ENCODE results near the gene HS3ST2. TPM values are rescaled to one million over a fixed set of nuclear protein-coding genes. Genes with fewer than 3 reads are reported as not detected.

Gene HS3ST2
- total RNA-seq, 3 donors from 2014 or later, result 0.33 to 9.1 (median 7.3) TPM

- H3K4me1 ChIP-seq, result no peaks in the 10 kb centered on the region
- intact Hi-C loops (cut with DNase I; ENCODE audit: low total_unique reads), result no loop called here
- no peak overlapping the region for H3K4me3 ChIP-seq
- H3K27ac ChIP-seq, result peak overlapping the region in 1 of 2 donors; percentile 19
- DNase-seq (ENCODE audit: low spot score in 2 of 2), result no peak
- no peaks in the 10 kb centered on the region for H3K27me3 ChIP-seq
- H3K36me3 ChIP-seq, result no peaks in the 10 kb centered on the region
- TF ChIP-seq POLR2AphosphoS5 (IDR thresholded peaks at IDR 0.05), result no peak
- TF ChIP-seq, protein P1, sequence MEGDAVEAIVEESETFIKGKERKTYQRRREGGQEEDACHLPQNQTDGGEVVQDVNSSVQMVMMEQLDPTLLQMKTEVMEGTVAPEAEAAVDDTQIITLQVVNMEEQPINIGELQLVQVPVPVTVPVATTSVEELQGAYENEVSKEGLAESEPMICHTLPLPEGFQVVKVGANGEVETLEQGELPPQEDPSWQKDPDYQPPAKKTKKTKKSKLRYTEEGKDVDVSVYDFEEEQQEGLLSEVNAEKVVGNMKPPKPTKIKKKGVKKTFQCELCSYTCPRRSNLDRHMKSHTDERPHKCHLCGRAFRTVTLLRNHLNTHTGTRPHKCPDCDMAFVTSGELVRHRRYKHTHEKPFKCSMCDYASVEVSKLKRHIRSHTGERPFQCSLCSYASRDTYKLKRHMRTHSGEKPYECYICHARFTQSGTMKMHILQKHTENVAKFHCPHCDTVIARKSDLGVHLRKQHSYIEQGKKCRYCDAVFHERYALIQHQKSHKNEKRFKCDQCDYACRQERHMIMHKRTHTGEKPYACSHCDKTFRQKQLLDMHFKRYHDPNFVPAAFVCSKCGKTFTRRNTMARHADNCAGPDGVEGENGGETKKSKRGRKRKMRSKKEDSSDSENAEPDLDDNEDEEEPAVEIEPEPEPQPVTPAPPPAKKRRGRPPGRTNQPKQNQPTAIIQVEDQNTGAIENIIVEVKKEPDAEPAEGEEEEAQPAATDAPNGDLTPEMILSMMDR (IDR thresholded peaks at IDR 0.05), result no peak
- TF ChIP-seq POLR2A (IDR thresholded peaks at IDR 0.05), result no peak
- H3K9me3 ChIP-seq, result no peaks in the 10 kb centered on the region
Observed at GRCh38 chr16:22955461-22956070, 141.6 kb downstream of the HS3ST2 start.

GRCh38 chr16:22961206-22961605, 147.2 kb downstream of the HS3ST2 start:
- TF ChIP-seq POLR2AphosphoS5 (IDR thresholded peaks at IDR 0.05) (no peak), POLR2A (IDR thresholded peaks at IDR 0.05) (no peak)
- TF ChIP-seq, protein P1 (IDR thresholded peaks at IDR 0.05), result no peak
- intact Hi-C loops (cut with DNase I; ENCODE audit: low total_unique reads), result no loop called here
- H3K4me1 ChIP-seq, result no peaks in the 10 kb centered on the region

GRCh38 chr16:22962905-22963304, 148.9 kb downstream of the HS3ST2 start:
- TF ChIP-seq POLR2A (IDR thresholded peaks at IDR 0.05), result no peak
- TF ChIP-seq, protein P1 (IDR thresholded peaks at IDR 0.05), result no peak
- no peaks in the 10 kb centered on the region for H3K9me3 ChIP-seq

More at GRCh38 chr16:22961206-22961605, 147.2 kb downstream of the HS3ST2 start:
- Histone ChIP-seq H3K27me3 (no peaks in the 10 kb centered on the region), H3K36me3 (no peaks in the 10 kb centered on the region), H3K4me3 (no peak overlapping the region), H3K27ac (no peak overlapping the region), H3K9me3 (no peaks in the 10 kb centered on the region)
- DNase-seq (ENCODE audit: low spot score in 2 of 2), result no peak

More at GRCh38 chr16:22962905-22963304, 148.9 kb downstream of the HS3ST2 start:
- DNase-seq (ENCODE audit: low spot score in 2 of 2), result no peak
- Histone ChIP-seq H3K4me1 (no peaks in the 10 kb centered on the region), H3K27me3 (no peaks in the 10 kb centered on the region), H3K27ac (no peak overlapping the region), H3K4me3 (no peak overlapping the region), H3K36me3 (no peaks in the 10 kb centered on the region)
- intact Hi-C loops (cut with DNase I; ENCODE audit: low total_unique reads), result no loop called here

Measured in breast epithelium (tissue), 4 donors.